GM12872 (cell line): Measurements from ENCODE around the gene UBE2N.

ENCODE experiments used
- CTCF ChIP-seq: IDR thresholded peaks from 3 replicates; pipeline ENCODE4 v1.5.1; 2011; ENCODE audit warnings: low read depth, mild to moderate bottlenecking, low read length, moderate library complexity; ENCODE audit not compliant: insufficient read depth

UBE2N gene

GRCh38 chr12:93403988-93404803 lies 37.6 kb downstream of the UBE2N start:
- no peak for TF ChIP-seq CTCF

GRCh38 chr12:93402333-93403311 lies 39.1 kb downstream of the UBE2N start:
- TF ChIP-seq CTCF: no peak

GRCh38 chr12:93397412-93397811 lies 44.3 kb downstream of the UBE2N start:
- no peak for TF ChIP-seq CTCF

GRCh38 chr12:93393425-93393824 lies 48.3 kb downstream of the UBE2N start:
- TF ChIP-seq CTCF: no peak

GRCh38 chr12:93390549-93391297 lies 51.0 kb downstream of the UBE2N start:
- TF ChIP-seq CTCF: no peak

- no peak for TF ChIP-seq CTCF
Measured at GRCh38 chr12:93390031-93390430, 51.7 kb downstream of the UBE2N start.

GRCh38 chr12:93387780-93388179 lies 54.0 kb downstream of the UBE2N start:
- no peak for TF ChIP-seq CTCF
